VCaP (cell line): ENCODE data around the gene DNAI2.

Source experiments
- H3K27ac ChIP-seq: fragments of 450-650 bp; 2 replicates; pipeline ENCODE4 v1.5.1; 2017
- CTCF ChIP-seq: fragments of 450-650 bp; conservative IDR thresholded peaks from 2 replicates; pipeline ENCODE4 v1.5.1; 2017; ENCODE audit warnings: mild to moderate bottlenecking, moderate library complexity

The DNAI2 gene

GRCh38 chr17:74354123-74354522, 80.1 kb downstream of the DNAI2 start:
- TF ChIP-seq CTCF, result no peak

GRCh38 chr17:74354561-74354960, 80.5 kb downstream of the DNAI2 start:
- no peak for TF ChIP-seq CTCF
- no peak overlapping the region for H3K27ac ChIP-seq

More at GRCh38 chr17:74354123-74354522, 80.1 kb downstream of the DNAI2 start:
- H3K27ac ChIP-seq, result no peak overlapping the region

- no peak overlapping the region for H3K27ac ChIP-seq
- no peak for TF ChIP-seq CTCF
Measured at GRCh38 chr17:74355065-74355464, 81.0 kb downstream of the DNAI2 start.

- no peak for TF ChIP-seq CTCF
- H3K27ac ChIP-seq, result no peak overlapping the region
Measured at GRCh38 chr17:74356646-74357465, 82.8 kb downstream of the DNAI2 start.

- TF ChIP-seq CTCF, result no peak
- no peak overlapping the region for H3K27ac ChIP-seq
Measured at GRCh38 chr17:74357466-74357809, 83.4 kb downstream of the DNAI2 start.

GRCh38 chr17:74358697-74359096, 84.7 kb downstream of the DNAI2 start:
- TF ChIP-seq CTCF, result no peak
- no peak overlapping the region for H3K27ac ChIP-seq

GRCh38 chr17:74359916-74360315, 85.9 kb downstream of the DNAI2 start:
- no peak overlapping the region for H3K27ac ChIP-seq
- TF ChIP-seq CTCF, result no peak
